ENCODE measurements around the gene TIGD7.

Gene TIGD7

DNA sequence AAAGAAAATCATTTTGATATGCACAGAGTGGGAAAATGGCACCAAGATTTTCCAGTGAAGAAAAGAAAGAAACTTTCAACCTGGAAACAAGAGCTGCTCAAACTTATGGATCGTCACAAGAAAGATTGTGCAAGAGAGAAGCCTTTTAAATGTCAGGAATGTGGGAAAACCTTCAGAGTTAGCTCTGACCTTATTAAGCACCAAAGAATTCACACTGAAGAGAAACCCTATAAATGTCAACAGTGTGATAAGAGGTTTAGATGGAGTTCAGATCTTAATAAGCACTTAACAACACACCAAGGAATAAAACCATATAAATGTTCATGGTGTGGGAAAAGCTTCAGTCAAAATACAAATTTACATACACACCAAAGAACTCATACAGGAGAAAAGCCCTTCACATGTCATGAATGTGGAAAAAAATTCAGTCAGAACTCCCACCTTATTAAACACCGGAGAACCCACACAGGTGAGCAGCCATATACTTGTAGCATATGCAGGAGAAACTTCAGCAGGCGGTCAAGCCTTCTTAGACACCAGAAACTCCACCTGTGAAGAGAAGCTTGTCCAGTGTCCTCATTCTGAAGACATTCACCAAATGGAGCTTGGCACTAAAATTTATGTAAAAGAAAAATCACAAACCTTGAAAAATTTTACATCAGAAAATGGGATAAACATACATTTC is 12.2 kb upstream of the TIGD7 start:
- Histone ChIP-seq H3K27ac (ENCODE audit: low read length) (no peak overlapping the region), H3K4me1 (ENCODE audit: control insufficient read depth, insufficient read depth, low read length) (no peaks in the 10 kb centered on the region), H3K36me3 (ENCODE audit: control insufficient read depth in 2 of 2, insufficient read depth in 2 of 2, low read length in 2 of 2) (peaks cover 37 to 51% of the 10 kb centered on the region in 2 donors), H3K4me3 (ENCODE audit: low read length in 2 of 2) (peak overlapping the region in 1 of 2 donors; percentile 37), H3K27me3 (ENCODE audit: control insufficient read depth in 1 of 2, insufficient read depth in 2 of 2, low read length in 2 of 2) (no peaks in the 10 kb centered on the region), H3K9ac (ENCODE audit: low read length in 2 of 2) (no peak overlapping the region), H3K9me3 (ENCODE audit: control insufficient read depth in 2 of 2, low read length in 2 of 2) (peaks cover 63 to 78% of the 10 kb centered on the region in 2 donors)

DNA sequence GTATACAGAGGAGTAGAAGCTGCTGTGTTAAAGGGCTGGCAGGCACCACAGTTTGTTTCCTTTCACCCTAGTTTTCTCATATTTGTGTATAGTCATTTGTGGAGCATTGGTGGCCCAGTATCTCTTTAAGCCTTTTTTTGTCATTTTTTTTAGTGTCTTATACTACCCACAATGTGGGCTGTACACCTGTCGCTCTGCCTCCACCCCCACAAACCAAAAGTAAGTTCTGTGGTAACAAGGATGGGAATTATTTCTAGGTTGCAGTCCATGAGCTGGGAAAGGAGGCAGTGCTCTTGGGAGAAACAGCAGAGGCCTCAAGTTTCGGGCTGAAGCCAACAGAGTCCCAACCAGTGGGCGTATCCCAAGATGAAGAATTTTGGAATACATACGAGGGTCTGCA is 6.3 kb upstream of the TIGD7 start:
- H3K36me3 ChIP-seq (ENCODE audit: control insufficient read depth in 2 of 2, insufficient read depth in 2 of 2, low read length in 2 of 2), result peaks cover 34 to 57% of the 10 kb centered on the region in 2 donors
- no peak overlapping the region for H3K4me3 ChIP-seq (ENCODE audit: low read length in 2 of 2)
- H3K4me1 ChIP-seq (ENCODE audit: control insufficient read depth, insufficient read depth, low read length), result no peaks in the 10 kb centered on the region
- H3K27ac ChIP-seq (ENCODE audit: low read length), result no peak overlapping the region
- H3K9ac ChIP-seq (ENCODE audit: low read length in 2 of 2), result no peak overlapping the region
- H3K27me3 ChIP-seq (ENCODE audit: control insufficient read depth in 1 of 2, insufficient read depth in 2 of 2, low read length in 2 of 2), result no peaks in the 10 kb centered on the region
- H3K9me3 ChIP-seq (ENCODE audit: control insufficient read depth in 2 of 2, low read length in 2 of 2), result peaks cover 33 to 67% of the 10 kb centered on the region in 2 donors

DNA sequence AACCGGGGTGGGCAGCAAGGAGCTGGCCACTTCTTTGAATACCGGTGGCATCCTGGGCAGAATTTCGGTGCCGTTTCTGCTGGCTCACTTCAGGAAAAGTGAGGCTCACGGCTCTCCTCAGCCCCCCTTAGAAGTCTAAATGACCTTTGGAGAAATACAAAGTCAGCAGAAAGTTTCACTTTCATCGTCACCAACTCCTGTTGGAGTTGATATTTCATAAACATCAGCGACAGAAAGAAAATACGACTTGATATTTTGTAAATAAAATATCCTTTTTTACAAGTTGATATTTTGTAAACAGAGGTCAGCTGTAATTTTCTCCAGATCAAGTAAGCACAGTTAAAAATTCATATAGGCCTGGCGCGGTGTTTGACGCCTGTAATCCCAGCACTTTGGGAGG is 848 bp upstream of the TIGD7 start:
- H3K4me1 ChIP-seq (ENCODE audit: control insufficient read depth, insufficient read depth, low read length), result peaks cover 6% of the 10 kb centered on the region
- H3K9me3 ChIP-seq (ENCODE audit: control insufficient read depth in 2 of 2, low read length in 2 of 2), result peaks cover 9 to 28% of the 10 kb centered on the region in 2 donors
- peaks cover 12 to 25% of the 10 kb centered on the region in 2 donors for H3K36me3 ChIP-seq (ENCODE audit: control insufficient read depth in 2 of 2, insufficient read depth in 2 of 2, low read length in 2 of 2)
- H3K27ac ChIP-seq (ENCODE audit: low read length), result peak overlapping the region; percentile 88
- no peaks in the 10 kb centered on the region for H3K27me3 ChIP-seq (ENCODE audit: control insufficient read depth in 1 of 2, insufficient read depth in 2 of 2, low read length in 2 of 2)
- peak overlapping the region; percentile 85 to 90 for H3K9ac ChIP-seq (ENCODE audit: low read length in 2 of 2)
- H3K4me3 ChIP-seq (ENCODE audit: low read length in 2 of 2), result peak overlapping the region; percentile 88 to 93

DNA sequence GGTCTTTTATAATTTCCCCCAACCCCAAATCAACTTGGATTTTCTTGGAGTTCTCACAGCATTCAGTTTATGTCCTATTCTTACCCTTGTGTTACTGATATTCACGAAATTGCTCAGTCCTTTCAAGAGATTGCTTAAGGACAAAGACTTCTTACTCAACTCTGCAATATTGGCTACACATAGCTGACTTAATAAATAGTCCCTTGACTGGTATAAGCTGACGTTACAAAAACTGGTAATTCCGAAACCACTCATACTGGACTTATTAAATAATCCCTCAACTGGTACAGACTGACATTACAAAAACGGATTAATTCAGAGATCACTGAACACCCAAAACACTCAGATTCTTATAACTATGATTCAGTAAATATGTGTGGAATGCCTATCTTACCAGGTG is 860 bp downstream of the TIGD7 start:
- Histone ChIP-seq H3K27ac (ENCODE audit: low read length) (no peak overlapping the region), H3K9ac (ENCODE audit: low read length in 2 of 2) (peak overlapping the region; percentile 85 to 90), H3K4me1 (ENCODE audit: control insufficient read depth, insufficient read depth, low read length) (peaks cover 6% of the 10 kb centered on the region), H3K27me3 (ENCODE audit: control insufficient read depth in 1 of 2, insufficient read depth in 2 of 2, low read length in 2 of 2) (no peaks in the 10 kb centered on the region), H3K9me3 (ENCODE audit: control insufficient read depth in 2 of 2, low read length in 2 of 2) (peaks cover 12 to 30% of the 10 kb centered on the region in 2 donors), H3K36me3 (ENCODE audit: control insufficient read depth in 2 of 2, insufficient read depth in 2 of 2, low read length in 2 of 2) (peaks cover 13 to 30% of the 10 kb centered on the region in 2 donors), H3K4me3 (ENCODE audit: low read length in 2 of 2) (peak overlapping the region; percentile 88 to 93)

DNA sequence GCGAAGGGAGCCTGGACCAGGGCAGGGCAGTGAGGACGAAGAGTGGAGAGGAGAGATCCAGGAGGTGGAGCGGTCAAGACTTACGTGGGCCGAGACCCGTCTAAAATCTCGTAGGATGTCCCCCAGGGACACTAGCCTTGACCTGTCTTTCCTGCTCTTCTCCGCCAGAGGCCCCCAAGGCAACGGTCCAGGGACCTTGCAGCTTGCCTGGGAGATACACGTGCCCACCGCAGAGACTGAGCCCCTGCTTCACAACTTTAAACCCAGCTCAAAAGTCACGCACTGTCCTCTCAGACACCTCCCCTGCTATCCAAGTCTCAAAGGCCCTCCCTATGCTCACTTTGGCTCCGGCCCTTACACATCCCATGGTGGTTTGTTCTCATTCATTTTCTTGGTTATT is 9.4 kb downstream of the TIGD7 start:
- no peak overlapping the region for H3K9ac ChIP-seq (ENCODE audit: low read length in 2 of 2)
- H3K27ac ChIP-seq (ENCODE audit: low read length), result no peak overlapping the region
- peaks cover 20 to 36% of the 10 kb centered on the region in 2 donors for H3K36me3 ChIP-seq (ENCODE audit: control insufficient read depth in 2 of 2, insufficient read depth in 2 of 2, low read length in 2 of 2)
- peaks cover 15 to 51% of the 10 kb centered on the region in 2 donors for H3K9me3 ChIP-seq (ENCODE audit: control insufficient read depth in 2 of 2, low read length in 2 of 2)
- peaks cover 2% of the 10 kb centered on the region for H3K4me1 ChIP-seq (ENCODE audit: control insufficient read depth, insufficient read depth, low read length)
- no peaks in the 10 kb centered on the region for H3K27me3 ChIP-seq (ENCODE audit: control insufficient read depth in 1 of 2, insufficient read depth in 2 of 2, low read length in 2 of 2)
- H3K4me3 ChIP-seq (ENCODE audit: low read length in 2 of 2), result no peak overlapping the region

DNA sequence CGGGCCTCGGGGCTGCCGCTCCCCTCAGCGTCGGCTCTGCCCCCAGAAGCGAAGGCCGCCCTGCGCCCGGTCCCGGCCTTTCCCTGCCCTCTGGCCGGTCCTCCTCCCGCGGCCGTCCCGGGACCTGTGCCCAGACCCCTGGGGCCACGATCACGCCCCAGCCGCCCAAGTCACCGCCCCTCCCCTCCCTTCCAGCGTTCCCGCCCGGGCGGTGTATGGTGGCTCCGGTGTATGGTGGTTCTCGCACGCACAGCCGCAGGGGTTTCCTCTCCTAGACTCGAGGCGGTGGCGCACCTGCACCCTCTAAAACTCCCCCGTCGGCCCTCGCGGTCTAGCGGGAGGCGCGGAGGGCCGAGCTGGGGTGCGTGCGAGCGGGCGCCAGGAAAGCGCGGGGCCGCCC is 10.0 kb downstream of the TIGD7 start:
- no peak overlapping the region for H3K4me3 ChIP-seq (ENCODE audit: low read length in 2 of 2)
- H3K27me3 ChIP-seq (ENCODE audit: control insufficient read depth in 1 of 2, insufficient read depth in 2 of 2, low read length in 2 of 2), result no peaks in the 10 kb centered on the region
- no peak overlapping the region for H3K9ac ChIP-seq (ENCODE audit: low read length in 2 of 2)
- H3K9me3 ChIP-seq (ENCODE audit: control insufficient read depth in 2 of 2, low read length in 2 of 2), result peaks cover 18 to 55% of the 10 kb centered on the region in 2 donors
- no peak overlapping the region for H3K27ac ChIP-seq (ENCODE audit: low read length)
- peaks cover 26 to 38% of the 10 kb centered on the region in 2 donors for H3K36me3 ChIP-seq (ENCODE audit: control insufficient read depth in 2 of 2, insufficient read depth in 2 of 2, low read length in 2 of 2)
- H3K4me1 ChIP-seq (ENCODE audit: control insufficient read depth, insufficient read depth, low read length), result peaks cover 2% of the 10 kb centered on the region

DNA sequence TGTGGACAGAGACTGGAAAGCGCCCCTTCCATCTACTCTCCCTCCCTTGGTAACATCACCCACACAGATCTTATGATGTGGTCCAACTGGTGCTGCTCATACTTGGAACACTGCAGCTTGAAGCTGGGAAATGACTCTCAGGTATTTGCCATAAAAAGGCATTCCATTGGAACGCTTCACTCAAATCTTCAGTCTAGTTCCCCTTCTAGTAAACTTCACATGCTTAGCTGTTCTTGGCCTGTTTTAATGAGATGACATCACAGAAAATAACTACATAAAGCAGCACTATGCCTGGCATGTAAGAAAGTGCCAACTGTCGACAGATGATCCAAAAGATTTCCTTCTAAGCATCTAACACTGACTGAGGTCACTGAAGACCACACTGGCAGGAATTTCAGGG is 12.6 kb downstream of the TIGD7 start:
- no peaks in the 10 kb centered on the region for H3K27me3 ChIP-seq (ENCODE audit: control insufficient read depth in 1 of 2, insufficient read depth in 2 of 2, low read length in 2 of 2)
- no peak overlapping the region for H3K27ac ChIP-seq (ENCODE audit: low read length)
- peaks cover 26 to 70% of the 10 kb centered on the region in 2 donors for H3K9me3 ChIP-seq (ENCODE audit: control insufficient read depth in 2 of 2, low read length in 2 of 2)
- H3K4me1 ChIP-seq (ENCODE audit: control insufficient read depth, insufficient read depth, low read length), result peaks cover 2% of the 10 kb centered on the region
- H3K9ac ChIP-seq (ENCODE audit: low read length in 2 of 2), result no peak overlapping the region
- peak overlapping the region in 1 of 2 donors; percentile 0 for H3K4me3 ChIP-seq (ENCODE audit: low read length in 2 of 2)
- H3K36me3 ChIP-seq (ENCODE audit: control insufficient read depth in 2 of 2, insufficient read depth in 2 of 2, low read length in 2 of 2), result peaks cover 45 to 51% of the 10 kb centered on the region in 2 donors

DNA sequence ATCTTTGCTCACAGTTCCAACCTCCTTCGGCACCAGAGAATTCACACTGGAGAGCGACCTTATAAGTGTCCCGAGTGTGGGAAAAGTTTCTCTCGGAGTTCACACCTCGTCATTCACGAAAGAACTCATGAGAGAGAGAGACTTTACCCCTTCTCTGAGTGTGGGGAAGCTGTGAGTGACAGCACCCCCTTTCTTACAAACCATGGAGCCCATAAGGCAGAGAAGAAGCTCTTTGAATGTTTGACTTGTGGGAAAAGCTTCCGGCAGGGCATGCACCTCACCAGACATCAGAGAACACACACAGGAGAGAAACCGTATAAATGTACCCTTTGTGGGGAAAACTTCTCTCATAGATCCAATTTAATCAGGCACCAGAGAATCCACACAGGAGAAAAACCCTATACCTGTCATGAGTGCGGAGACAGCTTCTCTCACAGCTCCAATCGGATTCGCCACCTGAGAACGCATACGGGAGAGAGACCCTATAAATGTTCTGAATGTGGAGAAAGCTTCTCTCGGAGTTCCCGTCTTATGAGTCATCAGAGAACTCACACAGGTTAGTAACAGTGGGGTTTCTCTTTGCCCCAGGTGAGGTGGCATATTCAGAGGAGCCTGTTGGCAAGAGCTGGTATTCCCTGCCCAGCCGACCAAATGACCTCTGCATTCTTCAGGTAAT is 15.1 kb downstream of the TIGD7 start:
- Histone ChIP-seq H3K4me1 (ENCODE audit: control insufficient read depth, insufficient read depth, low read length) (peaks cover 3% of the 10 kb centered on the region), H3K27ac (ENCODE audit: low read length) (no peak overlapping the region), H3K9me3 (ENCODE audit: control insufficient read depth in 2 of 2, low read length in 2 of 2) (peaks cover 26 to 72% of the 10 kb centered on the region in 2 donors), H3K4me3 (ENCODE audit: low read length in 2 of 2) (peak overlapping the region in 1 of 2 donors; percentile 29), H3K36me3 (ENCODE audit: control insufficient read depth in 2 of 2, insufficient read depth in 2 of 2, low read length in 2 of 2) (peaks cover 57 to 68% of the 10 kb centered on the region in 2 donors), H3K27me3 (ENCODE audit: control insufficient read depth in 1 of 2, insufficient read depth in 2 of 2, low read length in 2 of 2) (no peaks in the 10 kb centered on the region), H3K9ac (ENCODE audit: low read length in 2 of 2) (no peak overlapping the region)

DNA sequence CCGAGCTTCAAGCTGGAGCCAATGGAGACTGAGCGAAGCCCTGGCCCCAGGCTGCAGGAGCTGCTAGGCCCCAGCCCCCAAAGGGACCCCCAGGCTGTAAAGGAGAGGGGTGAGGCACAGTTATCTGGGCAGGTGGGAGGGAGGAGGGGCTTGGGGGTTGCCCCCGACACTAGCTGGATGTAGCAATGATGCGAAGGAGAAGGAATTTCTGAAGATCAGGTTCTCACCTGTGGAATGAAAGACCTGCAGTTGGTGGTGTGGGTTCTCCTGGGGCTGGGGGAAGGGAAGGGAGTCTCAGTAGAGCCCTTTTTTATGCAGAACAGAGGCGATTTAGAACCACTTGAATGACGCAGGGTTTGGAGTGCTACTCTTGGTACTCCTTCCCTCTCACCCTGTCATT is 20.1 kb downstream of the TIGD7 start:
- peaks cover 7 to 33% of the 10 kb centered on the region in 2 donors for H3K9me3 ChIP-seq (ENCODE audit: control insufficient read depth in 2 of 2, low read length in 2 of 2)
- no peaks in the 10 kb centered on the region for H3K27me3 ChIP-seq (ENCODE audit: control insufficient read depth in 1 of 2, insufficient read depth in 2 of 2, low read length in 2 of 2)
- H3K4me3 ChIP-seq (ENCODE audit: low read length in 2 of 2), result peak overlapping the region; percentile 99
- no peak overlapping the region for H3K27ac ChIP-seq (ENCODE audit: low read length)
- no peak overlapping the region for H3K9ac ChIP-seq (ENCODE audit: low read length in 2 of 2)
- H3K4me1 ChIP-seq (ENCODE audit: control insufficient read depth, insufficient read depth, low read length), result peaks cover 22% of the 10 kb centered on the region
- peaks cover 32 to 38% of the 10 kb centered on the region in 2 donors for H3K36me3 ChIP-seq (ENCODE audit: control insufficient read depth in 2 of 2, insufficient read depth in 2 of 2, low read length in 2 of 2)

DNA sequence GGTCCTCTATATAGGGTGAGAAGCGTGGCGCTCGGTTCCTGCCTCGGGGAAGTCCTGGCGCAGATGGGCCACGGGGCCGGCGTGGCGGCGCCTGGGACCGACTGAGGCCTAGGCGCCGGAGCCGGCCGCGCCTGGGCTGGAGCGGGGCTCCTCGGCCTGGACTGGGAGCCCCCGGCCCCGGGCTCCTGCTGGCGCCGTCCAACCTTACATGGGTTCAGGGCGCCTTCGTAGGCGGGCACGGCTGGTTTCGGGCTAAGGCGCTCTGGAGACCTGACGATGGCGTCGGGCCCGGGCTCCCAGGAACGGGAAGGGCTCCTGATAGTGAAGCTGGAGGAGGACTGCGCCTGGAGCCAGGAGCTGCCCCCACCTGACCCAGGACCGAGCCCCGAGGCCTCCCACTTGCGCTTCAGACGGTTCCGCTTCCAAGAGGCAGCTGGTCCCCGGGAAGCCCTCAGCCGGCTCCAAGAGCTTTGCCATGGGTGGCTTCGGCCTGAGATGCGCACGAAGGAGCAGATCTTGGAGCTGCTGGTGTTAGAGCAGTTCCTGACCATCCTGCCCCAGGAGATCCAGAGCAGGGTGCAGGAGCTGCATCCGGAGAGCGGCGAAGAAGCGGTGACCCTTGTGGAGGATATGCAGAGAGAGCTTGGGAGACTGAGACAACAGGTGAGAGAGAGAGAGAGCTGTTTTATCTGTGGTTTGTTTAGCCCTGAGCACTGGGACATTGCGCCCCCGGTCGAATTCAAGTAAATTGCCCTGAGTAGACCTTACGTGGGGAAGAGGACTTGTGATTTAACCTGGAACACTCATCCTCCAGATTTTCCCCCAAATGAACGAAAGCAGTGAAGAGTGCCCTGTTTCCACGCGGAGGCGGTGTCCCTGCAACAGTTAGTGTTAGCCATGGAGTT is 21.4 kb downstream of the TIGD7 start:
- peak overlapping the region; percentile 99 for H3K4me3 ChIP-seq (ENCODE audit: low read length in 2 of 2)
- peaks cover 22% of the 10 kb centered on the region for H3K4me1 ChIP-seq (ENCODE audit: control insufficient read depth, insufficient read depth, low read length)
- H3K36me3 ChIP-seq (ENCODE audit: control insufficient read depth in 2 of 2, insufficient read depth in 2 of 2, low read length in 2 of 2), result peaks cover 19 to 24% of the 10 kb centered on the region in 2 donors
- H3K27ac ChIP-seq (ENCODE audit: low read length), result peak overlapping the region; percentile 100
- peaks cover 0 to 20% of the 10 kb centered on the region in 2 donors for H3K9me3 ChIP-seq (ENCODE audit: control insufficient read depth in 2 of 2, low read length in 2 of 2)
- peak overlapping the region; percentile 87 to 93 for H3K9ac ChIP-seq (ENCODE audit: low read length in 2 of 2)
- no peaks in the 10 kb centered on the region for H3K27me3 ChIP-seq (ENCODE audit: control insufficient read depth in 1 of 2, insufficient read depth in 2 of 2, low read length in 2 of 2)

Data from stomach smooth muscle (tissue), 2 donors.